ENCODE data around the gene FREM3.
"Not testable (repeated sequence)": the region's sequence is repeated elsewhere in the genome, so short reads cannot be mapped to it uniquely, and the experiment has no call there.

The FREM3 gene

DNA sequence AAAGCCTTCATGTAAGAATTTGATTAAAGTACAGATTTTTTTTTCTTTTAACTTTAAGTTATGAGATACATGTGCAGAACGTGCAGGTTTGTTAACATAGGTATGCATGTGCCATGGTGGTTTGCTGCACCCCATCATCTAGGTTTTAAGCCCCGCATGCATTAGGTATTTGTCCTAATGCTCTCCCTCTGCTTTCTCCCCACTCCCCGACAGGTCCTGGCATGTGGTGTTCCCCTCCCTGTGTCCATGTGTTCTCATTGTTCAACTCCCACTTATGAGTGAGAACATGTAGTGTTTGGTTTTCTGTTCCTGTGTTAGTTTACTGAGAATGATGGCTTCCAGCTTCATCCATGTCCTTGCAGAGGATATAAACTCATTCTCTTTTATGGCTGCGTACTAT, 172.4 kb downstream of the FREM3 start:
- H3K36me3 Mint-ChIP-seq (ENCODE audit: low read depth): peaks cover 64% of the 10 kb centered on the region
- ATAC-seq, H3K4me1 Mint-ChIP-seq, H3K27me3 Mint-ChIP-seq, H3K27ac Mint-ChIP-seq, H3K4me3 Mint-ChIP-seq, DNase-seq, H3K9me3 Mint-ChIP-seq: not testable (repeated sequence)

All from activated naive CD8-positive, alpha-beta T cell treated with anti-CD3 and anti-CD28 coated beads, Interleukin-2, amount 50 U/mL, for 24 hours (primary cell).